ENCODE data around the gene PRCP.
"Not testable (repeated sequence)": the region's sequence is repeated elsewhere in the genome, so short reads cannot be mapped to it uniquely, and the experiment has no call there.

Gene PRCP

DNA sequence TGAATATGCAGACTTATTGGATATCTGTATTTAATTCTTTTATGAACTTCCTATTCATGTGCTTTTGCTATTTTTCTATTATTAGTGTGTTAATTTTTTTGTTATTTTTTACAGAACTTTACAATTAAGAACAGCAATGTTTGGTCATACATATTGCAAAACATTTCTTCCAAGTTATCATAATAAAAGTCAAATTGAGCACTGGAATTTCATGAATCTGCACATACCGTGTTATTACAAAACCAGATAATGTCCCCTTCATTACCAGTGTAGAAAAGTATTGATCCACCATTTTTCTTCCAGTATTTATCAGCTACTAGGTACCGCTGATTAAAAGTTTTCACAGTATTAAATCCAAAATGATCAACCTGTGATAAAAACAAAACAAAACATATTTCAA lies 40.5 kb downstream of the PRCP start:
- TF ChIP-seq, protein P1, sequence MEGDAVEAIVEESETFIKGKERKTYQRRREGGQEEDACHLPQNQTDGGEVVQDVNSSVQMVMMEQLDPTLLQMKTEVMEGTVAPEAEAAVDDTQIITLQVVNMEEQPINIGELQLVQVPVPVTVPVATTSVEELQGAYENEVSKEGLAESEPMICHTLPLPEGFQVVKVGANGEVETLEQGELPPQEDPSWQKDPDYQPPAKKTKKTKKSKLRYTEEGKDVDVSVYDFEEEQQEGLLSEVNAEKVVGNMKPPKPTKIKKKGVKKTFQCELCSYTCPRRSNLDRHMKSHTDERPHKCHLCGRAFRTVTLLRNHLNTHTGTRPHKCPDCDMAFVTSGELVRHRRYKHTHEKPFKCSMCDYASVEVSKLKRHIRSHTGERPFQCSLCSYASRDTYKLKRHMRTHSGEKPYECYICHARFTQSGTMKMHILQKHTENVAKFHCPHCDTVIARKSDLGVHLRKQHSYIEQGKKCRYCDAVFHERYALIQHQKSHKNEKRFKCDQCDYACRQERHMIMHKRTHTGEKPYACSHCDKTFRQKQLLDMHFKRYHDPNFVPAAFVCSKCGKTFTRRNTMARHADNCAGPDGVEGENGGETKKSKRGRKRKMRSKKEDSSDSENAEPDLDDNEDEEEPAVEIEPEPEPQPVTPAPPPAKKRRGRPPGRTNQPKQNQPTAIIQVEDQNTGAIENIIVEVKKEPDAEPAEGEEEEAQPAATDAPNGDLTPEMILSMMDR (conservative IDR thresholded peaks at IDR 0.05; ENCODE audit: control insufficient read depth, insufficient read depth, low read depth, low read length), result no peak
- H3K4me3 ChIP-seq (ENCODE audit: control insufficient read depth, low read depth, low read length), result no peak overlapping the region
- DNase-seq (ENCODE audit: low read depth), result peak; percentile 12

DNA sequence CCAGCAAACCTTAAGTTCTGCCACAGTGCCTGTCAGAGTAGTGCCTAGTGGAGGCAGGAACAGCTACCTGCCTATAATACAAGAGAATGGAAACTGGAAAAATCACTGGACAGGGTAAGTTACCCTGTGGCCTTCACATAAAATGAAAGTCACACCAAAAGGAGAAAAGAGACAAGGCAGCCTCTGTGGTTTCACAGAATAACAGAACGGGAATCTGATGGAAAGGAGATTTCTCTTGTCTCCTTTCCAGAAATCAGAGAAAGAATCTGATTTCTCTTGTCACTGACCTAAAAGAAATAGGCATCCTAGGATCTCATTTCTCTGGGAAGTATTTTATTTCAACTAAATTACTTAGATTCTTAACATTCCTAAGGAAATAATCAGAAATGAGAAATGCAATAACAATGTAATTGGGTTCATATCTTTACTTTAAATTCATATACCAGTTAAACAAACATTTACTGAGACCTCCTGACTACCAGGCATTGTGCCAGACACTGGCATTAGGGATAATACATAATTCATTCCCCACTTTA lies 41.6 kb downstream of the PRCP start:
- H3K4me3 ChIP-seq (ENCODE audit: control insufficient read depth, low read depth, low read length), result no peak overlapping the region
- TF ChIP-seq, protein P1 (conservative IDR thresholded peaks at IDR 0.05; ENCODE audit: control insufficient read depth, insufficient read depth, low read depth, low read length), result no peak
- DNase-seq (ENCODE audit: low read depth), result peak; percentile 44

DNA sequence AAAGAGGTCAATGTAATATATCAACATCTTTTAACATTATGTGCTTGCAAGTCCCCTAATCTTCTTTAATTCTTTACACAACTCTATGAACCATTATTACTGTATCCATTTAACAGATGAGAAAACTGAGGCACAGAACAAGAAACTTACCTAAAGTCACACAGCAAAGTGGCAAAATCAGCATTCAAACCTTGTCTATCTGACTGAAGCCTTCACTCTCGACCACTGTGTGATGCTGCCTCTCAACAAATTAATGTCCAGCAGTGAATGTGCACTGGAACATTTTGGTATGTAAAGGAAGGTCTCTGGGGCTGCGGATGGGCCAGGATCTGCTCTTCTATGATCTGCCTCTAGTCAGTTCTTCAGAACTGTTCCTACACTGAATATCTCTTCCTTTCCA lies 42.1 kb downstream of the PRCP start:
- H3K4me3 ChIP-seq (ENCODE audit: control insufficient read depth, low read depth, low read length), result no peak overlapping the region
- TF ChIP-seq, protein P1 (conservative IDR thresholded peaks at IDR 0.05; ENCODE audit: control insufficient read depth, insufficient read depth, low read depth, low read length), result no peak
- DNase-seq (ENCODE audit: low read depth), result no peak

DNA sequence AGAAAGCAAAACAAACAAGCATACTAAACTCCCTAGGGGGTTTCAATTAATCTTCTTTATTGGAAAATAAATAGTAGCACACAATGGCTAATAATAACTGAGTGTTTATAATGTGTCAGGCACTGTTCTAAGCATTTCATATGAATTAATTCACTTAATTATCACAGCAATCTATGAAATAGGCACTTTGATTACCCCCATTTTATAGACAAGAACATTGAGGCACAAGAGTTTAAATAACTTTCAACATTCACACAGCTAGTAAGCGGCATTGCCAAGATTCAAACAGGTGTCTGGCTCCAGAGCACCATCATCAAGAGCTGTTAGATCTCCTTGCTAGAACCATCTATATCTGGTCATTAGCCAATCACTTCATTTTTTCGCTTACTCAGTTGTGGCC lies 43.1 kb downstream of the PRCP start:
- H3K4me3 ChIP-seq (ENCODE audit: control insufficient read depth, low read depth, low read length), result no peak overlapping the region
- TF ChIP-seq, protein P1 (conservative IDR thresholded peaks at IDR 0.05; ENCODE audit: control insufficient read depth, insufficient read depth, low read depth, low read length), result no peak
- no peak for DNase-seq (ENCODE audit: low read depth)

DNA sequence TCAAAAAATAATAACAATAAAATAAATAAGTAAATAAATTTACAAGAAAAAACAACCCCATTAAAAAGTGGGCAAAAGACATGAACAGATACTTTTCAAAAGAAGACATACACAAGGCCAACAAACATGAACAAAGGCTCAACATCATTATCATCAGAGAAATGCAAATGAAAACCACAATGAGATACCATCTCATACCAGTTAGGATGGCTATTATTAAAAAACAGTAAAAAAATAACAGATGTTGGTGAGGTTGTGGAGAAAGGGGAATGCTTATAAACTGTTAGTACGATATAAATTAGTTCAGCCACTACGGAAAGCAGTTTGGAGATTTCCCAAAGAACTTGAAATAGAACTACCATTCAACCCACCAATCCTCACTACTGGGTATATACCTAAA lies 44.6 kb downstream of the PRCP start:
- no peak overlapping the region for H3K4me3 ChIP-seq (ENCODE audit: control insufficient read depth, low read depth, low read length)
- TF ChIP-seq, protein P1 (conservative IDR thresholded peaks at IDR 0.05; ENCODE audit: control insufficient read depth, insufficient read depth, low read depth, low read length), result no peak
- no peak for DNase-seq (ENCODE audit: low read depth)

DNA sequence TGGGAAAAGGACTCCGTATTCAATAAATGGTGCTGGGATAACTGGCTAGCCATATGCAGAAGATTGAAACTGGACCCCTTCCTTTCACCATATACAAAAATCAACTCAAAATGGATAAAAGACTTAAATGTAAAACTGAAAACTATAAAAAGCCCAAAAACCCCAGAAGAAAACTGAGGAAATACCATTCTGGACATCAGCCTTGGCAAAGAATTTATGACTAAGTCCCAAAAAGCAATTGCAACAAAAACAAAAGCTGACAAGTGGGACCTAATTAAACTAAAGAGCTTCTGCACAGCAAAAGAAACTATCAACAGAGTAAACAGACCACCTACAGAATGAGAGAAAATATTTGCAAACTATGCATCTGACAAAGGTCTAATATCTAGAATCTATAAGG lies 45.3 kb downstream of the PRCP start:
- not testable (repeated sequence) for H3K4me3 ChIP-seq (ENCODE audit: control insufficient read depth, low read depth, low read length)
- DNase-seq (ENCODE audit: low read depth), result peak; percentile 10

DNA sequence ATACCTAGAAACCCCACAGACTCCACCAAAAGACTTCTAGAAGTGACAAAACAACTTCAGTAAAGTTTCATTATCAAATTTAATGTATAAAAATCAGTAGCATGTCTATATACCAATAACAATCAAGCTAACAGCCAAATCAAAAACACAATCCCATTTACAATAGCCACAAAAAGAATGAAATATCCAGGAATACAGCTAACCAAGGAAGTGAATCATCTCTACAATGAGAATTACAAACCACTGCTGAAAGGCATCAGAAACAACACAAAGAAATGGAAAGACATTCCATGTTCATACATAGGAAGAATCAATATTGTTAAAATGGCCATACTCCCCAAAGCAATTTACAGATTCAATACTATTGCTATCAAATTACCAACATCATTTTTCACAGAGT lies 46.0 kb downstream of the PRCP start:
- no peak overlapping the region for H3K4me3 ChIP-seq (ENCODE audit: control insufficient read depth, low read depth, low read length)
- TF ChIP-seq, protein P1 (conservative IDR thresholded peaks at IDR 0.05; ENCODE audit: control insufficient read depth, insufficient read depth, low read depth, low read length), result no peak
- DNase-seq (ENCODE audit: low read depth), result peak; percentile 25

Data from fibroblast of mammary gland (primary cell).